ENCODE results near the gene AUTS2. TPM values are rescaled to one million over a fixed set of nuclear protein-coding genes. Genes with fewer than 3 reads are reported as not detected.
A peak's percentile ranks its signal among the peaks of the same experiment; 100 is the strongest.

Gene AUTS2
- total and polyA plus RNA-seq, 10 of the 15 experiments (the other 5 are each of a cell fraction or from before 2014, with no cell fraction given): 6.4 to 55.6 (median 21.6) TPM

DNA sequence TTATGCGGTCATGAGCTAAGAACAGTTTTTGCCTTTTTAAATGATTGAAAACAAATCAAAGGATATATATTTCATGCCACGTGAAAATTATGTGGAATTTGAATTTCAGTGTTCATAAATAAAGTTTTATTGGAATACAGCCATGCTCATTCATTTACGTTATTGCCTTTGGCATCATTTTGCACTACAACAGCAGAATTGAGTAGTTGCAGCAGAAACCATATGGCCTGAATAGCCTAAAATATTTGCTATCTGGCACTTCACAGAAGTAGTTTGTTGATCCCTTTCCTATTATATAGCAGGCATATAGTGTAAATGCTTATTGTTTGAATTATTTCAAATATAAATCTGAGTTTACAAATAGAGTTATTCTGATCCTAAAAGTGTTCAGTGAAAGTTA, 59.7 kb downstream of the AUTS2 start:
- intact Hi-C loops (cut with micrococcal nuclease; ENCODE audit: unreplicated experiment) (no loop called here), in situ Hi-C loops (cut with MboI) (no loop called here)
- CTCF ChIA-PET: no interaction called here
- DNase-seq (ENCODE audit: low read depth, low spot score) (no peak), FAIRE-seq (no peak), ATAC-seq (no peak)
- Histone ChIP-seq H3K4me2 (ENCODE audit: control insufficient read depth, insufficient read depth) (no peak overlapping the region), H3K4me1 (ENCODE audit: control insufficient read depth, insufficient read depth, low read length) (peaks cover 28% of the 10 kb centered on the region), H2AFZ (ENCODE audit: control insufficient read depth, low read depth, low read length) (no peak overlapping the region), H3K9me3 (replicated peaks; ENCODE audit: control insufficient read depth, insufficient read depth, low read length) (no peaks in the 10 kb centered on the region), H3K36me3 (ENCODE audit: control insufficient read depth in 2 of 2, insufficient read depth in 2 of 2, low read length in 1 of 2) (no peaks in the 10 kb centered on the region), H3K4me3 (no peak overlapping the region), H4K20me1 (ENCODE audit: control insufficient read depth, insufficient read depth) (no peaks in the 10 kb centered on the region), H3K27ac (ENCODE audit: control insufficient read depth, insufficient read depth) (no peak overlapping the region), H3K79me2 (ENCODE audit: control insufficient read depth, insufficient read depth, low read length) (peaks cover 17% of the 10 kb centered on the region), H3K27me3 (replicated peaks in 1 of 2; ENCODE audit: control insufficient read depth in 2 of 2, insufficient read depth in 2 of 2, low read length in 1 of 2) (no peaks in the 10 kb centered on the region), H3K9ac (ENCODE audit: control insufficient read depth, insufficient read depth, low read length) (no peak overlapping the region)
- no TSS peak for BruUV-seq (replicated peaks)
- POLR2A ChIA-PET: no interaction called here
- SMC1A ChIA-PET (ENCODE audit: uncharacterized antibody, unreplicated experiment): interaction anchor here (2.1 to 7.3 kb wide), 2 partner anchors 17 to 29 kb away, joined by 6 to 60 read pairs; no protein-coding TSS in a partner anchor
- TF ChIP-seq, protein P1, sequence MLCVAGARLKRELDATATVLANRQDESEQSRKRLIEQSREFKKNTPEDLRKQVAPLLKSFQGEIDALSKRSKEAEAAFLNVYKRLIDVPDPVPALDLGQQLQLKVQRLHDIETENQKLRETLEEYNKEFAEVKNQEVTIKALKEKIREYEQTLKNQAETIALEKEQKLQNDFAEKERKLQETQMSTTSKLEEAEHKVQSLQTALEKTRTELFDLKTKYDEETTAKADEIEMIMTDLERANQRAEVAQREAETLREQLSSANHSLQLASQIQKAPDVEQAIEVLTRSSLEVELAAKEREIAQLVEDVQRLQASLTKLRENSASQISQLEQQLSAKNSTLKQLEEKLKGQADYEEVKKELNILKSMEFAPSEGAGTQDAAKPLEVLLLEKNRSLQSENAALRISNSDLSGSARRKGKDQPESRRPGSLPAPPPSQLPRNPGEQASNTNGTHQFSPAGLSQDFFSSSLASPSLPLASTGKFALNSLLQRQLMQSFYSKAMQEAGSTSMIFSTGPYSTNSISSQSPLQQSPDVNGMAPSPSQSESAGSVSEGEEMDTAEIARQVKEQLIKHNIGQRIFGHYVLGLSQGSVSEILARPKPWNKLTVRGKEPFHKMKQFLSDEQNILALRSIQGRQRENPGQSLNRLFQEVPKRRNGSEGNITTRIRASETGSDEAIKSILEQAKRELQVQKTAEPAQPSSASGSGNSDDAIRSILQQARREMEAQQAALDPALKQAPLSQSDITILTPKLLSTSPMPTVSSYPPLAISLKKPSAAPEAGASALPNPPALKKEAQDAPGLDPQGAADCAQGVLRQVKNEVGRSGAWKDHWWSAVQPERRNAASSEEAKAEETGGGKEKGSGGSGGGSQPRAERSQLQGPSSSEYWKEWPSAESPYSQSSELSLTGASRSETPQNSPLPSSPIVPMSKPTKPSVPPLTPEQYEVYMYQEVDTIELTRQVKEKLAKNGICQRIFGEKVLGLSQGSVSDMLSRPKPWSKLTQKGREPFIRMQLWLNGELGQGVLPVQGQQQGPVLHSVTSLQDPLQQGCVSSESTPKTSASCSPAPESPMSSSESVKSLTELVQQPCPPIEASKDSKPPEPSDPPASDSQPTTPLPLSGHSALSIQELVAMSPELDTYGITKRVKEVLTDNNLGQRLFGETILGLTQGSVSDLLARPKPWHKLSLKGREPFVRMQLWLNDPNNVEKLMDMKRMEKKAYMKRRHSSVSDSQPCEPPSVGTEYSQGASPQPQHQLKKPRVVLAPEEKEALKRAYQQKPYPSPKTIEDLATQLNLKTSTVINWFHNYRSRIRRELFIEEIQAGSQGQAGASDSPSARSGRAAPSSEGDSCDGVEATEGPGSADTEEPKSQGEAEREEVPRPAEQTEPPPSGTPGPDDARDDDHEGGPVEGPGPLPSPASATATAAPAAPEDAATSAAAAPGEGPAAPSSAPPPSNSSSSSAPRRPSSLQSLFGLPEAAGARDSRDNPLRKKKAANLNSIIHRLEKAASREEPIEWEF (IDR thresholded peaks at IDR 0.05; ENCODE audit: insufficient replicate concordance, low read depth, low read length): no peak
- TF ChIP-seq, protein P2, sequence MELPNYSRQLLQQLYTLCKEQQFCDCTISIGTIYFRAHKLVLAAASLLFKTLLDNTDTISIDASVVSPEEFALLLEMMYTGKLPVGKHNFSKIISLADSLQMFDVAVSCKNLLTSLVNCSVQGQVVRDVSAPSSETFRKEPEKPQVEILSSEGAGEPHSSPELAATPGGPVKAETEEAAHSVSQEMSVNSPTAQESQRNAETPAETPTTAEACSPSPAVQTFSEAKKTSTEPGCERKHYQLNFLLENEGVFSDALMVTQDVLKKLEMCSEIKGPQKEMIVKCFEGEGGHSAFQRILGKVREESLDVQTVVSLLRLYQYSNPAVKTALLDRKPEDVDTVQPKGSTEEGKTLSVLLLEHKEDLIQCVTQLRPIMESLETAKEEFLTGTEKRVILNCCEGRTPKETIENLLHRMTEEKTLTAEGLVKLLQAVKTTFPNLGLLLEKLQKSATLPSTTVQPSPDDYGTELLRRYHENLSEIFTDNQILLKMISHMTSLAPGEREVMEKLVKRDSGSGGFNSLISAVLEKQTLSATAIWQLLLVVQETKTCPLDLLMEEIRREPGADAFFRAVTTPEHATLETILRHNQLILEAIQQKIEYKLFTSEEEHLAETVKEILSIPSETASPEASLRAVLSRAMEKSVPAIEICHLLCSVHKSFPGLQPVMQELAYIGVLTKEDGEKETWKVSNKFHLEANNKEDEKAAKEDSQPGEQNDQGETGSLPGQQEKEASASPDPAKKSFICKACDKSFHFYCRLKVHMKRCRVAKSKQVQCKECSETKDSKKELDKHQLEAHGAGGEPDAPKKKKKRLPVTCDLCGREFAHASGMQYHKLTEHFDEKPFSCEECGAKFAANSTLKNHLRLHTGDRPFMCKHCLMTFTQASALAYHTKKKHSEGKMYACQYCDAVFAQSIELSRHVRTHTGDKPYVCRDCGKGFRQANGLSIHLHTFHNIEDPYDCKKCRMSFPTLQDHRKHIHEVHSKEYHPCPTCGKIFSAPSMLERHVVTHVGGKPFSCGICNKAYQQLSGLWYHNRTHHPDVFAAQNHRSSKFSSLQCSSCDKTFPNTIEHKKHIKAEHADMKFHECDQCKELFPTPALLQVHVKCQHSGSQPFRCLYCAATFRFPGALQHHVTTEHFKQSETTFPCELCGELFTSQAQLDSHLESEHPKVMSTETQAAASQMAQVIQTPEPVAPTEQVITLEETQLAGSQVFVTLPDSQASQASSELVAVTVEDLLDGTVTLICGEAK (IDR thresholded peaks at IDR 0.05; ENCODE audit: borderline replicate concordance): 0 out of 2 replicates have a peak, but pooled peaks have one; percentile 29
- no peak for TF ChIP-seq DPF2 (IDR thresholded peaks at IDR 0.05)
- 67% methylated on average over 3 of the region's 3 CpGs for WGBS (ENCODE audit: insufficient coverage, insufficient replicate concordance, low lambda C conversion rate, missing lambda C conversion rate)
- RAD21 ChIA-PET (ENCODE audit: unreplicated experiment): interaction anchor here (1.1 kb wide), 2 partner anchors 17 to 55 kb away, joined by 3 to 4 read pairs; no protein-coding TSS in a partner anchor

Data from GM12878 (cell line).